Neural cell (in vitro differentiated cells): ENCODE measurements around the gene PDE11A. TPM values are rescaled to one million over a fixed set of nuclear protein-coding genes. Genes with fewer than 3 reads are reported as not detected.

Experiments used
- H2AFZ ChIP-seq: fragments of 200-600, 300-800 bp; sonication (generic), shearing (Covaris generic); 2 replicates; pipeline ENCODE4 v1.6.0; 2014; ENCODE audit warnings: low read depth, mild to moderate bottlenecking, antibody characterized with exemption, low read length, moderate library complexity
- H3F3A ChIP-seq: fragments of 200-600 bp; shearing (Covaris generic); 2 replicates; pipeline ENCODE4 v1.6.1; 2016; ENCODE audit warnings: mild to moderate bottlenecking, moderate library complexity, mixed read lengths, antibody characterized with exemption, low read length; ENCODE audit not compliant: insufficient read depth, poor library complexity, severe bottlenecking
- H3K27ac ChIP-seq: fragments of 200-600, 300-800 bp; sonication (generic), shearing (Covaris generic); 2 replicates; pipeline ENCODE4 v1.5.1; 2014; ENCODE audit warnings: mild to moderate bottlenecking, low read length, moderate library complexity
- H3K27me3 ChIP-seq: fragments of 300-800, 200-600 bp; sonication (generic), shearing (Covaris generic); 2 replicates; pipeline ENCODE4 v1.6.0; 2014; ENCODE audit warnings: mild to moderate bottlenecking, low read depth, low read length, moderate library complexity; ENCODE audit not compliant: insufficient read depth
- H3K36me3 ChIP-seq: fragments of 300-800, 200-600 bp; sonication (generic), shearing (Covaris generic); 2 replicates; pipeline ENCODE4 v1.5.1; 2014; ENCODE audit warnings: mild to moderate bottlenecking, antibody characterized with exemption, low read length, moderate library complexity; ENCODE audit not compliant: insufficient read depth
- H3K4me2 ChIP-seq: fragments of 300-800, 200-600 bp; sonication (generic), shearing (Covaris generic); 2 replicates; pipeline ENCODE4 v1.6.0; 2014; ENCODE audit warnings: mild to moderate bottlenecking, low read length
- H3K4me3 ChIP-seq: fragments of 300-800, 200-600 bp; sonication (generic), shearing (Covaris generic); 2 replicates; pipeline ENCODE4 v1.5.1; 2014; ENCODE audit warnings: mild to moderate bottlenecking, low read length, moderate library complexity
- H3K79me2 ChIP-seq: fragments of 200-600 bp; shearing (Covaris generic); replicated peaks from 2 replicates; pipeline ENCODE4 v1.6.0; 2014; ENCODE audit warnings: mild to moderate bottlenecking, low read length, moderate library complexity; ENCODE audit not compliant: insufficient read depth
- H3K9ac ChIP-seq: fragments of 300-800, 200-600 bp; sonication (generic), shearing (Covaris generic); 2 replicates; pipeline ENCODE4 v1.6.1; 2016; ENCODE audit warnings: mild to moderate bottlenecking, low read length, mixed read lengths
- H3K9me2 ChIP-seq: fragments of 200-600 bp; shearing (Covaris generic); 2 replicates; pipeline ENCODE4 v1.6.1; 2016; ENCODE audit warnings: mild to moderate bottlenecking, low read length, mixed read lengths; ENCODE audit not compliant: insufficient read depth
- H3K9me3 ChIP-seq: fragments of 200-600, 300-800 bp; sonication (generic), shearing (Covaris generic); 2 replicates; pipeline ENCODE4 v1.6.1; 2016; ENCODE audit warnings: mild to moderate bottlenecking, mixed run types, low read length, moderate library complexity, mixed read lengths
- H4K20me1 ChIP-seq: fragments of 200-600 bp; shearing (Covaris generic); 2 replicates; pipeline ENCODE4 v1.6.1; 2016; ENCODE audit warnings: mild to moderate bottlenecking, mixed run types; ENCODE audit not compliant: insufficient read depth
- EP300 ChIP-seq: fragments of 450-650 bp; conservative IDR thresholded peaks from 2 replicates; pipeline ENCODE4 v1.6.1; 2014; ENCODE audit warnings: antibody characterized with exemption, mild to moderate bottlenecking, moderate library complexity; ENCODE audit not compliant: poor library complexity, severe bottlenecking
- EZH2 ChIP-seq: fragments of 200-600, 300-800 bp; shearing (Covaris generic), sonication (generic); IDR thresholded peaks from 2 replicates; pipeline ENCODE4 v1.6.1; 2014; ENCODE audit warnings: antibody characterized with exemption, low read length, borderline replicate concordance, mild to moderate bottlenecking; ENCODE audit not compliant: insufficient read depth, poor library complexity, severe bottlenecking
- MXI1 ChIP-seq: fragments of 450-650 bp; conservative IDR thresholded peaks from 2 replicates; pipeline ENCODE4 v1.6.1; 2014; ENCODE audit warnings: antibody characterized with exemption, mild to moderate bottlenecking; ENCODE audit not compliant: poor library complexity, severe bottlenecking
- POLR2AphosphoS5 ChIP-seq: IDR thresholded peaks from 2 replicates; pipeline ENCODE4 v1.6.1; 2012
- RAD21 ChIP-seq: fragments of 450-650 bp; conservative IDR thresholded peaks from 2 replicates; pipeline ENCODE4 v1.6.1; 2014; ENCODE audit warnings: antibody characterized with exemption, mild to moderate bottlenecking, moderate library complexity
- SMC3 ChIP-seq: fragments of 450-650 bp; conservative IDR thresholded peaks from 2 replicates; pipeline ENCODE4 v1.6.1; 2014; ENCODE audit warnings: antibody characterized with exemption, mild to moderate bottlenecking, moderate library complexity; ENCODE audit not compliant: poor library complexity
- TAF1 ChIP-seq: IDR thresholded peaks from 2 replicates; pipeline ENCODE4 v1.6.1; 2012; ENCODE audit warnings: low read depth
- polyA plus RNA-seq: library from polyadenylated mRNA; depleted of rRNA; stranded (reverse); fragments of >200 nt; gene quantifications from 2 replicates; pipeline ENCODE4 v1.2.3, GENCODE V29; 2014
- TF ChIP-seq, protein P1 (sequence below): fragments of 450-650 bp; IDR thresholded peaks from 2 replicates; pipeline ENCODE4 v1.5.1; 2014; ENCODE audit warnings: antibody characterized with exemption, mild to moderate bottlenecking, moderate library complexity; ENCODE audit not compliant: poor library complexity, severe bottlenecking
- TF ChIP-seq, protein P2 (sequence below): IDR thresholded peaks from 2 replicates; pipeline ENCODE4 v1.6.1; 2012; ENCODE audit warnings: borderline replicate concordance

Gene PDE11A
- polyA plus RNA-seq, 1 donor from 2014 or later, result 0.89 TPM

DNA sequence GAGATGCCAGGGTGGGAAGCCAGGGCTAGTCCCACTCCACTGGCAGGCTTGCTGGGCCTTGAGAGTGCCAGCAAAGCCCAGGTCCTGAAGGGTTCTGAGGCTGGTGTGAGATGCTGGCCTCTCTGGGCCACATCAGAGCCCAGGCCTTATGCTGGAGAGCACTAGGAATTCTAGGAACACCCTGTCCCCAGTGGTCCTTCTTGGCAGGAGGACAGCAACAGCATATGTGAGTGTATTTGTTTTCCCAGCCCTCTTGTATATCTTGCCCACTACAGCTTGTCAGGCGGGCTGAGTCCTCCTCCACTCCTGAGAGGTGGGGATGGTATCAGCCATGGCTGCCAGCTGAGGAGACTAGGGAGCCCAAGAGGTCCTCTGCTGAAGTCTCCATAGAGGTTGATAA lies 327.0 kb downstream of the PDE11A start:
- no peaks in the 10 kb centered on the region for H3K27me3 ChIP-seq
- H3K4me2 ChIP-seq, result no peak overlapping the region
- no peaks in the 10 kb centered on the region for H3K79me2 ChIP-seq
- no peaks in the 10 kb centered on the region for H3F3A ChIP-seq
- H3K9me2 ChIP-seq, result no peaks in the 10 kb centered on the region
- no peak overlapping the region for H3K27ac ChIP-seq
- H3K9me3 ChIP-seq, result no peaks in the 10 kb centered on the region
- H4K20me1 ChIP-seq, result no peaks in the 10 kb centered on the region
- H3K9ac ChIP-seq, result no peak overlapping the region
- no peaks in the 10 kb centered on the region for H3K36me3 ChIP-seq
- TF ChIP-seq EP300, result no peak
- no peak for TF ChIP-seq SMC3
- TF ChIP-seq, protein P1, sequence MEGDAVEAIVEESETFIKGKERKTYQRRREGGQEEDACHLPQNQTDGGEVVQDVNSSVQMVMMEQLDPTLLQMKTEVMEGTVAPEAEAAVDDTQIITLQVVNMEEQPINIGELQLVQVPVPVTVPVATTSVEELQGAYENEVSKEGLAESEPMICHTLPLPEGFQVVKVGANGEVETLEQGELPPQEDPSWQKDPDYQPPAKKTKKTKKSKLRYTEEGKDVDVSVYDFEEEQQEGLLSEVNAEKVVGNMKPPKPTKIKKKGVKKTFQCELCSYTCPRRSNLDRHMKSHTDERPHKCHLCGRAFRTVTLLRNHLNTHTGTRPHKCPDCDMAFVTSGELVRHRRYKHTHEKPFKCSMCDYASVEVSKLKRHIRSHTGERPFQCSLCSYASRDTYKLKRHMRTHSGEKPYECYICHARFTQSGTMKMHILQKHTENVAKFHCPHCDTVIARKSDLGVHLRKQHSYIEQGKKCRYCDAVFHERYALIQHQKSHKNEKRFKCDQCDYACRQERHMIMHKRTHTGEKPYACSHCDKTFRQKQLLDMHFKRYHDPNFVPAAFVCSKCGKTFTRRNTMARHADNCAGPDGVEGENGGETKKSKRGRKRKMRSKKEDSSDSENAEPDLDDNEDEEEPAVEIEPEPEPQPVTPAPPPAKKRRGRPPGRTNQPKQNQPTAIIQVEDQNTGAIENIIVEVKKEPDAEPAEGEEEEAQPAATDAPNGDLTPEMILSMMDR, result no peak
- no peak for TF ChIP-seq POLR2AphosphoS5
- TF ChIP-seq, protein P2, sequence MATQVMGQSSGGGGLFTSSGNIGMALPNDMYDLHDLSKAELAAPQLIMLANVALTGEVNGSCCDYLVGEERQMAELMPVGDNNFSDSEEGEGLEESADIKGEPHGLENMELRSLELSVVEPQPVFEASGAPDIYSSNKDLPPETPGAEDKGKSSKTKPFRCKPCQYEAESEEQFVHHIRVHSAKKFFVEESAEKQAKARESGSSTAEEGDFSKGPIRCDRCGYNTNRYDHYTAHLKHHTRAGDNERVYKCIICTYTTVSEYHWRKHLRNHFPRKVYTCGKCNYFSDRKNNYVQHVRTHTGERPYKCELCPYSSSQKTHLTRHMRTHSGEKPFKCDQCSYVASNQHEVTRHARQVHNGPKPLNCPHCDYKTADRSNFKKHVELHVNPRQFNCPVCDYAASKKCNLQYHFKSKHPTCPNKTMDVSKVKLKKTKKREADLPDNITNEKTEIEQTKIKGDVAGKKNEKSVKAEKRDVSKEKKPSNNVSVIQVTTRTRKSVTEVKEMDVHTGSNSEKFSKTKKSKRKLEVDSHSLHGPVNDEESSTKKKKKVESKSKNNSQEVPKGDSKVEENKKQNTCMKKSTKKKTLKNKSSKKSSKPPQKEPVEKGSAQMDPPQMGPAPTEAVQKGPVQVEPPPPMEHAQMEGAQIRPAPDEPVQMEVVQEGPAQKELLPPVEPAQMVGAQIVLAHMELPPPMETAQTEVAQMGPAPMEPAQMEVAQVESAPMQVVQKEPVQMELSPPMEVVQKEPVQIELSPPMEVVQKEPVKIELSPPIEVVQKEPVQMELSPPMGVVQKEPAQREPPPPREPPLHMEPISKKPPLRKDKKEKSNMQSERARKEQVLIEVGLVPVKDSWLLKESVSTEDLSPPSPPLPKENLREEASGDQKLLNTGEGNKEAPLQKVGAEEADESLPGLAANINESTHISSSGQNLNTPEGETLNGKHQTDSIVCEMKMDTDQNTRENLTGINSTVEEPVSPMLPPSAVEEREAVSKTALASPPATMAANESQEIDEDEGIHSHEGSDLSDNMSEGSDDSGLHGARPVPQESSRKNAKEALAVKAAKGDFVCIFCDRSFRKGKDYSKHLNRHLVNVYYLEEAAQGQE, result no peak
- TF ChIP-seq RAD21, result no peak
- H2AFZ ChIP-seq, result no peak overlapping the region
- no peak overlapping the region for H3K4me3 ChIP-seq

DNA sequence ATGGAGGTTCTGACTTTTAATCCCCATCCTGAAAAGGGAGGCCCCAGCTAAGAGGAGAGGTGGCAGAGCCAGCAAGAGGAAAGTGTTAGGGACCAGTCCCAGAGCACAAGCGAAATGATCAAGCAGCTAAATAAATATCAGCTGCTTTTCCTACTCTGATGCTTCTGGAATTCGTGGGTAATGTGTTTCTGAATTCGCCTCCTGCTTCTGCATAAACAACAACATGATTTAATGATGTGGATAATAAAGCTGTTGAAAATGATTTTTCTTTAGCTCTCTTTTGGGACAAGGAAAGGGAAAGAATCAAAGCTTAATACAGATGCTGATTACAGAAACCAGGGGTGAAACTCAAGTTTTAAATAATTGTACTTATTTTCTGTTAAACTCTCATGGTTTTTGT lies 329.7 kb downstream of the PDE11A start:
- no peak overlapping the region for H2AFZ ChIP-seq
- no peaks in the 10 kb centered on the region for H3K9me2 ChIP-seq
- no peak overlapping the region for H3K4me3 ChIP-seq
- no peaks in the 10 kb centered on the region for H3F3A ChIP-seq
- no peaks in the 10 kb centered on the region for H3K79me2 ChIP-seq
- TF ChIP-seq, protein P2, result no peak
- TF ChIP-seq EZH2 (no peak), MXI1 (no peak), TAF1 (no peak), POLR2AphosphoS5 (no peak), SMC3 (no peak), EP300 (no peak), RAD21 (no peak)
- TF ChIP-seq, protein P1, result no peak
- H3K9me3 ChIP-seq, result no peaks in the 10 kb centered on the region
- no peaks in the 10 kb centered on the region for H4K20me1 ChIP-seq
- no peaks in the 10 kb centered on the region for H3K27me3 ChIP-seq
- no peak overlapping the region for H3K4me2 ChIP-seq
- H3K36me3 ChIP-seq, result no peaks in the 10 kb centered on the region
- no peak overlapping the region for H3K27ac ChIP-seq
- H3K9ac ChIP-seq, result no peak overlapping the region
